Measurements from ENCODE around the gene TBC1D16. TPM values are rescaled to one million over a fixed set of nuclear protein-coding genes. Genes with fewer than 3 reads are reported as not detected.
A peak's percentile ranks its signal among the peaks of the same experiment; 100 is the strongest.

The TBC1D16 gene
- total and polyA plus RNA-seq, 2 experiments from 2014 or later, result 9.2 to 22.4 TPM

DNA sequence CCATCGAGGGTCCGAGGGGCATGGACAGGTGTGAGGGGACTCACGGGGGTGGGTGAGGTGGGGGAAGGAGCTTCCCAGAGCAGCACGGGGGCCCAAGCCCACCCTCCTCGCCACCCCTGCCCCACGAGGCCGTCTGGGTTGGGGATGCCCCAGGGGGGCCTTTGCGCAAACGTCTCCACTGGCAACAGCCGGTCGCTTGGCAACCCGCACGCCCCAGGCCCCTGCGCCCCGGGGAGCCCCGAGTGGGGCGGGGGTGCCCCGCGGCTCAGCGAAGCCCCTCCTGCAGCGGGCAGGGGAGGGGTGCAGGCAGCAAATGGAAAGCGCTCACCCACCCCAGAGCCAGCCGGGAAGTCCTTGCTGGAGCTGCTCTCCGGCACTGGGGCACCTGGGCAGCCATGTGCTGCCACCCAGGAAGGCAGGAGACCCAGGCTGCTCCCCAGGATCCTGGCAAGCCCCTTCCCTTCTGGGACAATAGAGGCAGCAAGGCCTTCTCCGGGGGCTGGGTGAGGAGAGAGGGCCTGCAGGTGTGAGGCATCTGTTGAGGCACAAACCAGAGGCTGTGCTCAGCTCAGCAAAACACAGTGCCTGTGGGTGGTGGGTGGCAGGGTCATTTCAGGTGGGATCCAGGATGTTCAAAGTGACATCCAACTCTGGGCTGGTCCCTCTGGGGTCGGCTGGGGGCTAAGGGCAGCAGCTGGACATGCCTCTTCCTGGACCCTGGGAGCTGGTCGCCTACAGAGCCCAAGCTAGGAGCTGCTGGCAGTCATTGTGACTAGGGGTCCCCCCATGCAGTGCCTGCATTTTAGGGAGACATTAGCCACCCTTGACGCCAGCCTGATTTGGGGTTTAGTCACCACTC, 115.6 kb downstream of the TBC1D16 start:
- Histone ChIP-seq H3K9ac (no peak overlapping the region), H3K27ac (no peak overlapping the region), H3K36me3 (ENCODE audit: low read depth) (no peaks in the 10 kb centered on the region), H3F3A (ENCODE audit: insufficient read depth) (no peaks in the 10 kb centered on the region), H3K4me1 (ENCODE audit: insufficient read depth) (no peaks in the 10 kb centered on the region), H3K9me3 (ENCODE audit: low read depth) (no peaks in the 10 kb centered on the region), H4K20me1 (ENCODE audit: insufficient read depth) (no peaks in the 10 kb centered on the region), H3K4me2 (ENCODE audit: unreplicated experiment) (no peak overlapping the region), H2AFZ (no peak overlapping the region), H3K79me2 (ENCODE audit: insufficient read depth) (no peaks in the 10 kb centered on the region), H3K9me2 (ENCODE audit: insufficient read depth) (no peaks in the 10 kb centered on the region), H3K4me3 (no peak overlapping the region), H3K27me3 (replicated peaks; ENCODE audit: insufficient read depth) (peaks cover 28% of the 10 kb centered on the region)
- no peak for DNase-seq
- in situ Hi-C loops (cut with MboI), result no loop called here
- no peak for TF ChIP-seq EZH2phosphoT487 (IDR thresholded peaks at IDR 0.05; ENCODE audit: insufficient read depth, low read depth)
- TF ChIP-seq EZH2 (IDR thresholded peaks at IDR 0.05; ENCODE audit: insufficient read depth, poor library complexity, severe bottlenecking), result no peak
- 47 to 50% methylated on average over 15 of the region's 28 CpGs for WGBS, 2 experiments (ENCODE audit: low coverage in 1 of 2, low lambda C conversion rate in 2 of 2, missing lambda C conversion rate in 2 of 2)

DNA sequence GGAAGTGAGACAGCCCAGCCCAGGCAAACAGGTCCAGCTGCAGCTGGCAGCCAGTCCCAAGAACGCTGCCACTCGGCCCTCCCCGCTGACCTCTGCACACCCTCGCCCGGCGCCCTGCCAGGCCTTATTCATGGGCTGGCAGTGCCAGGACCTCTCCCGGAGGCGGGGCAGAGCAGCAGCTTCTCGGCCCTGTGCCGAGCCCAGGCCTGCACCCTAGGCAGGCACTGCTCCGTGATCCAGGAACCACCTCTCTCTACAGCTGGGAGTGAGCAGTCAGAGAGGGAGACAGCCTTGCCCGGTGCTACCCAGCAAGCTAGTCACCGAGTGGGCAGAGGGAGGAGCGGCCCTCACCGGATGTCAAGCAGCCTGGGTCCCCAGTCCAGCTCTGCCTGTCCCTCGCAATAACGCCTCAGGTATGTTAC, 116.5 kb downstream of the TBC1D16 start:
- no peaks in the 10 kb centered on the region for H3F3A ChIP-seq (ENCODE audit: insufficient read depth)
- no peaks in the 10 kb centered on the region for H3K9me2 ChIP-seq (ENCODE audit: insufficient read depth)
- WGBS, 2 experiments (ENCODE audit: low coverage in 1 of 2, low lambda C conversion rate in 2 of 2, missing lambda C conversion rate in 2 of 2), result 12% methylated on average over 17 of the region's 17 CpGs
- TF ChIP-seq EZH2 (IDR thresholded peaks at IDR 0.05; ENCODE audit: insufficient read depth, poor library complexity, severe bottlenecking) (no peak), EZH2phosphoT487 (IDR thresholded peaks at IDR 0.05; ENCODE audit: insufficient read depth, low read depth) (no peak)
- H2AFZ ChIP-seq, result no peak overlapping the region
- H3K4me1 ChIP-seq (ENCODE audit: insufficient read depth), result no peaks in the 10 kb centered on the region
- H3K36me3 ChIP-seq (ENCODE audit: low read depth), result no peaks in the 10 kb centered on the region
- H3K9me3 ChIP-seq (ENCODE audit: low read depth), result no peaks in the 10 kb centered on the region
- H3K4me2 ChIP-seq (ENCODE audit: unreplicated experiment), result no peak overlapping the region
- in situ Hi-C loops (cut with MboI), result no loop called here
- no peaks in the 10 kb centered on the region for H4K20me1 ChIP-seq (ENCODE audit: insufficient read depth)
- no peak overlapping the region for H3K27ac ChIP-seq
- H3K79me2 ChIP-seq (ENCODE audit: insufficient read depth), result no peaks in the 10 kb centered on the region
- H3K4me3 ChIP-seq, result no peak overlapping the region
- H3K27me3 ChIP-seq (replicated peaks; ENCODE audit: insufficient read depth), result peaks cover 28% of the 10 kb centered on the region
- DNase-seq, result peak; percentile 67
- no peak overlapping the region for H3K9ac ChIP-seq

GRCh38 chr17:79918581-79919163, 117.0 kb downstream of the TBC1D16 start:
- Histone ChIP-seq H2AFZ (no peak overlapping the region), H3F3A (ENCODE audit: insufficient read depth) (no peaks in the 10 kb centered on the region), H3K9ac (no peak overlapping the region), H3K9me3 (ENCODE audit: low read depth) (no peaks in the 10 kb centered on the region), H3K4me3 (no peak overlapping the region), H4K20me1 (ENCODE audit: insufficient read depth) (no peaks in the 10 kb centered on the region), H3K27ac (no peak overlapping the region), H3K4me2 (ENCODE audit: unreplicated experiment) (no peak overlapping the region), H3K27me3 (replicated peaks; ENCODE audit: insufficient read depth) (peaks cover 28% of the 10 kb centered on the region), H3K36me3 (ENCODE audit: low read depth) (no peaks in the 10 kb centered on the region), H3K4me1 (ENCODE audit: insufficient read depth) (no peaks in the 10 kb centered on the region), H3K9me2 (ENCODE audit: insufficient read depth) (no peaks in the 10 kb centered on the region), H3K79me2 (ENCODE audit: insufficient read depth) (no peaks in the 10 kb centered on the region)
- no peak for DNase-seq
- TF ChIP-seq EZH2phosphoT487 (IDR thresholded peaks at IDR 0.05; ENCODE audit: insufficient read depth, low read depth), result no peak
- no peak for TF ChIP-seq EZH2 (IDR thresholded peaks at IDR 0.05; ENCODE audit: insufficient read depth, poor library complexity, severe bottlenecking)
- in situ Hi-C loops (cut with MboI), result no loop called here
- WGBS, 2 experiments (ENCODE audit: low coverage in 1 of 2, low lambda C conversion rate in 2 of 2, missing lambda C conversion rate in 2 of 2), result 37 to 45% methylated on average over 9 of the region's 9 CpGs

DNA sequence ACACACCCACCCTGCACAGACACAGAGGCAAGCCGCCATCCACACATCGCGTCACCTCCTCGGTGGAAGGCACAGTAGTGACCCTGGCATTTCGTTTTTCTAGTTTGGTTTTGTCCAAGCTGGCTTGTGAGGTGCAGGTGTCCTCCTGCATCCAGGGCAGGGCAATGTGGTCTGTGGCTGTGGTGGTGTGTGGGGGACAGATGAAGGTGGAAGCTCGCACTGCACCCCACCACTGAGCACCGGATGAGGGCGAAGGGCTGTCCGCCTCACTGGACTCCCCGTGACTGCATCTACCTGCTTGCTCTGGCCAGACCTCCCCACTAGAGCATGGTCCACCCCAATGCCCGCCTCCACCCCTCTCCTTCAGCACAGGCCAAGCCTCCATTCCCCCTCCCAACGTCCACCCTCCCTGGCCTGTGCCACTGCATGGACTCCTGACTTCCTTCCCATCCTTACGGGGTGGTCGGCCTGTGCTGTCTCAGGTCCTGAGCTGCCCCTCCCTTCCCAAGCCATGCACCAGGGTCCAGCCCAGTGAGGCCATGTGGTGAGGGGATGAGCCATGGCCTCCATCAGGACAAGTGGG, 117.7 kb downstream of the TBC1D16 start:
- in situ Hi-C loops (cut with MboI), result no loop called here
- no peak overlapping the region for H3K4me2 ChIP-seq (ENCODE audit: unreplicated experiment)
- WGBS, 2 experiments (ENCODE audit: low coverage in 1 of 2, low lambda C conversion rate in 2 of 2, missing lambda C conversion rate in 2 of 2), result 83 to 87% methylated on average over 14 of the region's 14 CpGs
- no peaks in the 10 kb centered on the region for H3K36me3 ChIP-seq (ENCODE audit: low read depth)
- no peaks in the 10 kb centered on the region for H3K9me3 ChIP-seq (ENCODE audit: low read depth)
- DNase-seq, result no peak
- H4K20me1 ChIP-seq (ENCODE audit: insufficient read depth), result no peaks in the 10 kb centered on the region
- H3K4me3 ChIP-seq, result no peak overlapping the region
- no peaks in the 10 kb centered on the region for H3F3A ChIP-seq (ENCODE audit: insufficient read depth)
- no peak overlapping the region for H3K27ac ChIP-seq
- H3K4me1 ChIP-seq (ENCODE audit: insufficient read depth), result no peaks in the 10 kb centered on the region
- no peaks in the 10 kb centered on the region for H3K79me2 ChIP-seq (ENCODE audit: insufficient read depth)
- TF ChIP-seq EZH2 (IDR thresholded peaks at IDR 0.05; ENCODE audit: insufficient read depth, poor library complexity, severe bottlenecking) (no peak), EZH2phosphoT487 (IDR thresholded peaks at IDR 0.05; ENCODE audit: insufficient read depth, low read depth) (no peak)
- H3K27me3 ChIP-seq (replicated peaks; ENCODE audit: insufficient read depth), result peaks cover 27% of the 10 kb centered on the region
- no peaks in the 10 kb centered on the region for H3K9me2 ChIP-seq (ENCODE audit: insufficient read depth)
- no peak overlapping the region for H2AFZ ChIP-seq
- no peak overlapping the region for H3K9ac ChIP-seq

Measured in GM23248 (cell line).